Psoas muscle (tissue), 8 donors: ENCODE data around the gene URI1. TPM values are rescaled to one million over a fixed set of nuclear protein-coding genes. Genes with fewer than 3 reads are reported as not detected.

Source experiments
- ATAC-seq, 4 donors: fragments of 200-7000 bp; cut with Tn5 transposase; one replicate each; pipeline ENCODE4 v1.9.1; 2020; ENCODE audit warnings: moderate library complexity in 3 of 4, mild to moderate bottlenecking in 2 of 4
- DNase-seq, 2 donors: peaks; one replicate each; pipeline ENCODE4 v3.0.0-alpha.2; 2020
- H3K27ac ChIP-seq: fragments of 200-600 bp; one replicate; pipeline ENCODE4 v1.8.0; 2022
- H3K27me3 ChIP-seq, 3 donors: fragments of 200-600 bp in 1 of 3; one replicate each; pipeline versions ENCODE4 v1.6.1 to v1.8.0; 2013 to 2022; ENCODE audit warnings: low read length in 2 of 3, mild to moderate bottlenecking in 2 of 3, moderate library complexity in 1 of 3; ENCODE audit not compliant: insufficient read depth in 3 of 3
- H3K36me3 ChIP-seq, 2 donors: fragments of 200-600 bp in 1 of 2; one replicate each; pipeline versions ENCODE4 v1.6.1 to v1.8.0; 2013 to 2022; ENCODE audit warnings: low read depth in 1 of 2, mild to moderate bottlenecking in 1 of 2, moderate library complexity in 1 of 2; ENCODE audit not compliant: insufficient read depth in 1 of 2
- H3K4me1 ChIP-seq: fragments of 200-600 bp; one replicate; pipeline ENCODE4 v1.8.0; 2022
- H3K4me3 ChIP-seq: fragments of 200-600 bp; one replicate; pipeline ENCODE4 v1.8.0; 2022; ENCODE audit warnings: mild to moderate bottlenecking
- H3K9me3 ChIP-seq: fragments of 200-600 bp; one replicate; pipeline ENCODE4 v1.8.0; 2022
- WGBS, 3 donors: extraction: QIAGEN DNeasy Blood & Tissue Kit; methylation state at CpG; one replicate each; pipeline versions ENCODE4 v1.1.6 to v1.1.7; 2013; 5-methylcytosine and 5-hydroxymethylcytosine counted together
- intact Hi-C, 2 donors: fragments of 100-400 bp; cut with DNase I; formaldehyde crosslinking; loops; one replicate each; pipeline versions ENCODE4 v1.11.0 to v1.14.2; 2022
- polyA plus RNA-seq, 3 donors: library from polyadenylated mRNA; stranded (reverse); fragments of 200-250 nt; gene quantifications; one replicate each; pipeline ENCODE4 v1.2.3, GENCODE V29; 2013
- total RNA-seq, 4 donors: library from RNA; stranded (reverse); fragmentation: NEBNext Ultra II Directional in 2 of 4; extraction: Animal tissue kit (Norgen Biotek cat#: 25700) in 2 of 4; gene quantifications; one replicate each; pipeline versions ENCODE4 v1.2.1 to v1.2.4, GENCODE V29; 2021 to 2023
- TF ChIP-seq, protein P1 (sequence below): fragments of 200-600 bp; IDR thresholded peaks from one replicate; pipeline ENCODE4 v1.8.0; 2022; ENCODE audit warnings: antibody characterized with exemption
- donor health status: healthy with polysubstance abuse.
- donor health status: DM: no; HTN: no; CAD: no; lungs with moderate emphysema.
- donor health status: Bipolar disorder and iron deficiency.
- donor health status: healthy.
- donor health status: DM: yes; HTN: yes; CAD: no.
- donor health status: DM: no; HTN: no; CAD: no.
- donor health status: DM: no; HTN: no; CAD: no.
- donor health status: DM: yes; HTN: yes; CAD: no.

Gene URI1
- total and polyA plus RNA-seq, 7 donors: 37.6 to 85.5 (median 54.9) TPM

DNA sequence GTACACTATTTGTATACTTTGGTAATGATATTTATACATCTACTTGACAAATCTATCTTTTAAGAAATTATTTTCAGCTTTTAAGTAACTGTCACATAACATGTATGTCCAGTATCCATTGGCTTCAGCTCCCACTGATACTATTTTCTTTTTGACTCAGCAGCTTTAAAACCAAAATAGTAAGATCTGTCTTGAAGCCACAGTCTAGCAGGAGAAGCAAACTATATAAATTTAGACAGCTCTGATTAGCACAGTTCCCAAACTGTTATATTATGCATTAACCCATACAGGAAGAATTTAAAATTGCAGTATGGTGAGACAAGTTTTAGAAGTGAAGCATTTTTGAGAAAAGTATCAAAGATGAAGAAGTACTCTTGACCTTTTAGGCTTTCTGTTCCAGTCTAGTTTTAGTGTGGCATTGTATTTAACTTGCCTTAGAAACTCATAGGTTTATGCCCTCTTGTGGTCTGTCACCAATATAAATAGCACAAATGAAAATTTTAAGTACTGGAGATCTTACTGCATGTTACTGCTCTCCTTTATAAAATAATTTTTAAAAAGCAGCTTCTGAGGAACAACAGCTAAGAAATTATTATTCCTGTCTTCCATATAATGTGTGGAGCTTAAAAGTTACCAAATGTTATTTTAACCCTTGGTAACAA is 24.7 kb downstream of the URI1 start:
- no peak overlapping the region for H3K27ac ChIP-seq
- H3K9me3 ChIP-seq: no peaks in the 10 kb centered on the region
- H3K4me1 ChIP-seq: peaks cover 67% of the 10 kb centered on the region
- no peak overlapping the region for H3K4me3 ChIP-seq
- TF ChIP-seq, protein P1, sequence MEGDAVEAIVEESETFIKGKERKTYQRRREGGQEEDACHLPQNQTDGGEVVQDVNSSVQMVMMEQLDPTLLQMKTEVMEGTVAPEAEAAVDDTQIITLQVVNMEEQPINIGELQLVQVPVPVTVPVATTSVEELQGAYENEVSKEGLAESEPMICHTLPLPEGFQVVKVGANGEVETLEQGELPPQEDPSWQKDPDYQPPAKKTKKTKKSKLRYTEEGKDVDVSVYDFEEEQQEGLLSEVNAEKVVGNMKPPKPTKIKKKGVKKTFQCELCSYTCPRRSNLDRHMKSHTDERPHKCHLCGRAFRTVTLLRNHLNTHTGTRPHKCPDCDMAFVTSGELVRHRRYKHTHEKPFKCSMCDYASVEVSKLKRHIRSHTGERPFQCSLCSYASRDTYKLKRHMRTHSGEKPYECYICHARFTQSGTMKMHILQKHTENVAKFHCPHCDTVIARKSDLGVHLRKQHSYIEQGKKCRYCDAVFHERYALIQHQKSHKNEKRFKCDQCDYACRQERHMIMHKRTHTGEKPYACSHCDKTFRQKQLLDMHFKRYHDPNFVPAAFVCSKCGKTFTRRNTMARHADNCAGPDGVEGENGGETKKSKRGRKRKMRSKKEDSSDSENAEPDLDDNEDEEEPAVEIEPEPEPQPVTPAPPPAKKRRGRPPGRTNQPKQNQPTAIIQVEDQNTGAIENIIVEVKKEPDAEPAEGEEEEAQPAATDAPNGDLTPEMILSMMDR: no peak
- DNase-seq (no peak), ATAC-seq (peak in 2 of 4 donors; percentile 42 to 51)
- H3K27me3 ChIP-seq: no peaks in the 10 kb centered on the region
- intact Hi-C loops: no loop called here
- no peaks in the 10 kb centered on the region for H3K36me3 ChIP-seq

DNA sequence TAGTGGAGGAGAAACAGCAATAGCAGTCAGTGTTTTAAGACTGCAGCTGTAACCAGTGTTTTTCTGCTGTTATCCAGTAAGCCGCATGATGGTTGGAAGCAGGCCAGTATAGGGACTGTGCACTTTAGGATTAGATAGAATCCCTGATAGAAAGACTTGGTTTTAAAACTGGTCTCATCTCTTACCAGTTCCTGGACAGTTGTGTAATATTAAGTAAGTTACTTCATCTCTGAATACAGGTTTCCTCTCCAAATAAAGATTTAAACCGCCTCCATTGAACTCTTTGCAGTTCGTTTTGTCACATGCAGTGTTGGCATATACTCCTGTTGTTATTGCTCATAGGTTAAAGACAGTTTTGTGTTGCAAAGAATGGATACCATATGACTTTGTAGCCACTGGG is 25.6 kb downstream of the URI1 start:
- Histone ChIP-seq H3K4me3 (no peak overlapping the region), H3K36me3 (no peaks in the 10 kb centered on the region), H3K27me3 (no peaks in the 10 kb centered on the region), H3K27ac (no peak overlapping the region), H3K4me1 (peaks cover 74% of the 10 kb centered on the region), H3K9me3 (no peaks in the 10 kb centered on the region)
- TF ChIP-seq, protein P1: no peak
- DNase-seq (no peak), ATAC-seq (peak in 3 of 4 donors; percentile 53 to 67 (median 54))
- intact Hi-C loops: no loop called here
- WGBS, 3 donors: 26 to 44% (median 31%) methylated on average over 3 of the region's 3 CpGs

DNA sequence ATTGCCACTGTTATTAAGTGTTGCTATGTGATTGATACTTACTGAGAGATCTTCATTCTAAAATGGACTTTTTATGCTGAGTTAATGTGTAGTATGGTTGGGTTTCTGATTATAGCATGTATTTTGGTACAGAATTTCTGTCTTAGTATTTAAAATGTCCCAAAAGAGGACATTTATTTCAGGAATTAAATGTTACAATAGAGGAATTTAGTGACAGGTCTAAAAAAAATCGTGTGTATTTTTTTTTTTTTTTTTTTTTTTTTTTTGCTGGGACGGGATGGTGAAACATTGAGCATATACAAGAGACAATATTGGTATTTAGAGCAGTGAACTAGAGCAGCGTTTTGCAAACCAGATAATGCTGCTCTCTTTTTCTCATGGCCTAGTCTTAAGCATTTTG is 27.9 kb downstream of the URI1 start:
- WGBS, 3 donors: 49 to 69% (median 51%) methylated on average over 3 of the region's 3 CpGs
- TF ChIP-seq, protein P1: no peak
- intact Hi-C loops: no loop called here
- ATAC-seq (no peak), DNase-seq (no peak)
- Histone ChIP-seq H3K27ac (no peak overlapping the region), H3K27me3 (no peaks in the 10 kb centered on the region), H3K4me1 (peaks cover 77% of the 10 kb centered on the region), H3K4me3 (no peak overlapping the region), H3K36me3 (no peaks in the 10 kb centered on the region), H3K9me3 (no peaks in the 10 kb centered on the region)

DNA sequence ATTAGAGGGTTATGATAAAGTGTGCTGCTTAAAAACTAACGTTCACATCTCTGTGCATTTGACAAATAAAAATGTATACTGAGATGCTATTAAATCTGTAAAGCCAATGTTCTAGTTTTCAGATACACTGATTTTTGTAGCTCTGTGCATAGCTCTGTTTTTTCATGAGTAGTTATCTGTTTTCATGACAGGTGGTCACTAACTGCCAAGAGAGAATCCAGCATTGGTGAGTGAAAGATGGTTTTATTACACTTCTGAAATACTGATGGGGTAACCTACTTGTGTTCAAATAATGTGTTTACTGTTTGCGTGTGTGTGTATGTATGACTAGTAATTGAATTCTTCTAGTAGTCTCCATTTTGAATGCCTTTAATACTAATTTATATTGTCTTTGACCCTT is 29.0 kb downstream of the URI1 start:
- Histone ChIP-seq H3K27me3 (no peaks in the 10 kb centered on the region), H3K27ac (no peak overlapping the region), H3K9me3 (no peaks in the 10 kb centered on the region), H3K4me1 (peaks cover 66% of the 10 kb centered on the region), H3K36me3 (no peaks in the 10 kb centered on the region), H3K4me3 (no peak overlapping the region)
- WGBS, 3 donors: 57 to 67% (median 62%) methylated on average over 2 of the region's 2 CpGs
- TF ChIP-seq, protein P1: no peak
- DNase-seq (no peak), ATAC-seq (no peak)
- intact Hi-C loops: no loop called here

DNA sequence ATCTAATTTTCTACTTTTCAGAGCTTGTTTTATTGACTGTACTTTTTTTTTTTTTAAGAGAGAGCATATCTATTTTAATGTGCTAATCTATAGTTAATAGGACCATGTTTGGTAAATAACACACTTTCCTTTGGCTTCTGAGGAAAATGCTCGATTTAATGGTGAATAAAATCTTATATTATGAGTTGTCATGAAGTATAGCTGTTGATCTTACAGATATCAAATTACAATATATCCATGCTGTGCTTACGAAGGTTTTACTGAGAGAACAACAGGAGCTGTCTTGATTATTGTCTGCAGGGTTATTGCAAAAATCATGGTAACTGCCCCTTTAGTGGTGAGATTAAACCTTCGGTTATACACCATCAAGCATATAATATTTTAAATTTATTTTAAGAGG is 29.6 kb downstream of the URI1 start:
- Histone ChIP-seq H3K4me1 (peaks cover 59% of the 10 kb centered on the region), H3K27me3 (no peaks in the 10 kb centered on the region), H3K9me3 (no peaks in the 10 kb centered on the region), H3K4me3 (no peak overlapping the region), H3K36me3 (no peaks in the 10 kb centered on the region), H3K27ac (no peak overlapping the region)
- 59 to 72% (median 65%) methylated on average over 3 of the region's 3 CpGs for WGBS, 3 donors
- ATAC-seq (no peak), DNase-seq (no peak)
- intact Hi-C loops: no loop called here
- TF ChIP-seq, protein P1: no peak
